HepG2 (cell line): ENCODE results near the gene RERE. TPM values are rescaled to one million over a fixed set of nuclear protein-coding genes. Genes with fewer than 3 reads are reported as not detected.

Source experiments
- ASH2L ChIP-seq: fragments of 300-600, 200-600 bp; sonication (generic); IDR thresholded peaks from 2 replicates; pipeline ENCODE4 v1.7.0; 2017; ENCODE audit warnings: low read depth, mild to moderate bottlenecking, moderate library complexity, mixed read lengths, low read length; ENCODE audit not compliant: insufficient read length
- BORCS8-MEF2B ChIP-seq: sonication (generic); formaldehyde crosslinking; IDR thresholded peaks from 2 replicates; pipeline ENCODE4 v1.8.0; 2022; ENCODE audit warnings: mild to moderate bottlenecking, missing genetic modification reagents
- CREB1 ChIP-seq, 2 experiments: fragments of 450-650 bp in 1 of 2; IDR thresholded peaks; 2 replicates each; pipeline ENCODE4 v1.6.1; 2016 to 2017; ENCODE audit warnings: control low read depth in 1 of 2, mild to moderate bottlenecking in 1 of 2, missing compliant biosample characterization in 1 of 2, missing genetic modification characterization in 1 of 2
- EEA1 ChIP-seq: sonication (generic); formaldehyde crosslinking; IDR thresholded peaks from 2 replicates; pipeline ENCODE4 v1.5.1; 2020; ENCODE audit warnings: mild to moderate bottlenecking, missing genetic modification reagents, borderline replicate concordance
- ELF3 ChIP-seq: IDR thresholded peaks from 2 replicates; pipeline ENCODE4 v1.6.1; 2016; ENCODE audit warnings: missing genetic modification reagents, missing compliant biosample characterization
- ERF ChIP-seq: IDR thresholded peaks from 2 replicates; pipeline ENCODE4 v1.6.1; 2018; ENCODE audit warnings: missing biosample characterization, missing genetic modification reagents
- ETV5 ChIP-seq: IDR thresholded peaks from 2 replicates; pipeline ENCODE4 v1.6.1; 2018; ENCODE audit warnings: missing biosample characterization, missing genetic modification reagents, inconsistent platforms, borderline replicate concordance
- FOXJ3 ChIP-seq: sonication (generic); formaldehyde crosslinking; IDR thresholded peaks from 2 replicates; pipeline ENCODE4 v1.4.0; 2020; ENCODE audit warnings: missing genetic modification reagents, mild to moderate bottlenecking, borderline replicate concordance
- HDAC2 ChIP-seq: sonication (generic); formaldehyde crosslinking; IDR thresholded peaks from 2 replicates; pipeline ENCODE4 v1.4.0; 2020; ENCODE audit warnings: missing genetic modification reagents
- JUND ChIP-seq: sonication (generic); formaldehyde crosslinking; IDR thresholded peaks from 2 replicates; pipeline ENCODE4 v1.8.0; 2022; ENCODE audit warnings: mild to moderate bottlenecking, missing genetic modification reagents
- KMT2B ChIP-seq: IDR thresholded peaks from 2 replicates; pipeline ENCODE4 v1.6.1; 2016; ENCODE audit warnings: missing genetic modification reagents, missing compliant biosample characterization
- NPAS2 ChIP-seq: sonication (generic); formaldehyde crosslinking; IDR thresholded peaks from 2 replicates; pipeline ENCODE4 v1.8.0; 2022; ENCODE audit warnings: mild to moderate bottlenecking, missing genetic modification reagents, borderline replicate concordance
- POLR2AphosphoS5 ChIP-seq: IDR thresholded peaks from 2 replicates; pipeline ENCODE4 v1.6.1; 2012; ENCODE audit warnings: low read depth, low read length
- SAFB2 ChIP-seq: sonication (generic); formaldehyde crosslinking; IDR thresholded peaks from 2 replicates; pipeline ENCODE4 v1.5.1; 2020; ENCODE audit warnings: missing genetic modification reagents, low read depth, mild to moderate bottlenecking, borderline replicate concordance
- SOX13 ChIP-seq, 3 experiments: fragments of 450-650 bp in 1 of 3; sonication (generic) in 1 of 3; formaldehyde crosslinking in 1 of 3; IDR thresholded peaks in 2 of 3; conservative IDR thresholded peaks in 1 of 3; 2 replicates each; pipeline versions ENCODE4 v1.5.0 to v1.6.1; 2016 to 2020; ENCODE audit warnings: antibody characterized with exemption in 1 of 3, mild to moderate bottlenecking in 1 of 3, missing compliant biosample characterization in 1 of 3, missing genetic modification reagents in 1 of 3, moderate library complexity in 1 of 3
- SRSF4 ChIP-seq: fragments of 200-400 bp; formaldehyde crosslinking; IDR thresholded peaks from one replicate; pipeline ENCODE4 v1.6.1; 2018; ENCODE audit warnings: mild to moderate bottlenecking, low read depth, low read length, moderate library complexity; ENCODE audit not compliant: poor library complexity, severe bottlenecking
- SYNCRIP ChIP-seq: fragments of 200-400 bp; formaldehyde crosslinking; IDR thresholded peaks from 2 replicates; pipeline ENCODE4 v1.6.1; 2018; ENCODE audit warnings: mild to moderate bottlenecking, low read depth, low read length; ENCODE audit not compliant: insufficient read depth
- TBX3 ChIP-seq: fragments of 450-650 bp; IDR thresholded peaks from 2 replicates; pipeline ENCODE4 v1.6.1; 2017; ENCODE audit warnings: antibody characterized with exemption, mild to moderate bottlenecking, inconsistent platforms, borderline replicate concordance
- TEAD3 ChIP-seq: optimal IDR thresholded peaks from 2 replicates; pipeline ENCODE3; 2016; ENCODE audit warnings: borderline replicate concordance
- ZNF143 ChIP-seq: sonication (generic); formaldehyde crosslinking; IDR thresholded peaks from 2 replicates; pipeline ENCODE4 v1.4.0; 2020; ENCODE audit warnings: missing genetic modification reagents
- ZNF350 ChIP-seq: sonication (generic); formaldehyde crosslinking; IDR thresholded peaks from 2 replicates; pipeline ENCODE4 v1.4.0; 2020; ENCODE audit warnings: mild to moderate bottlenecking, low read depth, missing genetic modification reagents, borderline replicate concordance
- ZNF543 ChIP-seq: sonication (generic); formaldehyde crosslinking; IDR thresholded peaks from 2 replicates; pipeline ENCODE4 v1.4.0; 2020; ENCODE audit warnings: mild to moderate bottlenecking, missing genetic modification reagents
- ZNF577 ChIP-seq: sonication (generic); formaldehyde crosslinking; IDR thresholded peaks from 2 replicates; pipeline ENCODE4 v1.4.0; 2020; ENCODE audit warnings: mild to moderate bottlenecking, low read depth, missing genetic modification reagents, borderline replicate concordance
- ZNF713 ChIP-seq: sonication (generic); formaldehyde crosslinking; IDR thresholded peaks from 2 replicates; pipeline ENCODE4 v1.4.0; 2020; ENCODE audit warnings: mild to moderate bottlenecking, missing genetic modification reagents
- ZNF777 ChIP-seq: sonication (generic); formaldehyde crosslinking; IDR thresholded peaks from 2 replicates; pipeline ENCODE4 v1.4.0; 2020; ENCODE audit warnings: missing genetic modification reagents
- ZZZ3 ChIP-seq: sonication (generic); formaldehyde crosslinking; IDR thresholded peaks from 2 replicates; pipeline ENCODE4 v1.4.0; 2020; ENCODE audit warnings: missing genetic modification reagents, mild to moderate bottlenecking, borderline replicate concordance
- polyA plus RNA-seq, 8 experiments: library from polyadenylated mRNA; depleted of rRNA in 3 of 8; stranded (reverse) in 7 of 8; unstranded in 1 of 8; fragments of >200 nt; fragmentation: Illumina TruSeq in 4 of 8; extraction: Trizol in 4 of 8; gene quantifications; 2 replicates each; pipeline versions ENCODE4 v1.2.1 to v1.2.3, GENCODE V29; 2011 to 2016; ENCODE audit warnings: low read depth in 4 of 8, missing spikeins in 1 of 8, mixed read lengths in 1 of 8; ENCODE audit not compliant: insufficient read depth in 1 of 8
- total RNA-seq, 5 experiments: library from RNA; depleted of rRNA; stranded (reverse); fragments of >200 nt; fragmentation: Illumina TruSeq; extraction: Trizol; gene quantifications; 2 replicates each; pipeline ENCODE4 v1.2.3, GENCODE V29; 2016; ENCODE audit warnings: low read depth in 1 of 5
- TF ChIP-seq, protein P1 (sequence below): sonication (generic); formaldehyde crosslinking; IDR thresholded peaks from 2 replicates; pipeline ENCODE4 v1.4.0; 2020; ENCODE audit warnings: mild to moderate bottlenecking, missing genetic modification reagents
- TF ChIP-seq, protein P2 (sequence below): IDR thresholded peaks from 2 replicates; pipeline ENCODE4 v1.6.1; 2016; ENCODE audit warnings: missing compliant biosample characterization, missing genetic modification reagents, borderline replicate concordance
- TF ChIP-seq, protein P3 (sequence below): IDR thresholded peaks from 2 replicates; pipeline ENCODE4 v1.6.1; 2018; ENCODE audit warnings: missing genetic modification reagents, mild to moderate bottlenecking, missing compliant biosample characterization

Gene RERE
- total and polyA plus RNA-seq, 2 of the 13 experiments (the other 11 are each of a cell fraction or from before 2014, with no cell fraction given), result 18.3 to 21.9 TPM

DNA sequence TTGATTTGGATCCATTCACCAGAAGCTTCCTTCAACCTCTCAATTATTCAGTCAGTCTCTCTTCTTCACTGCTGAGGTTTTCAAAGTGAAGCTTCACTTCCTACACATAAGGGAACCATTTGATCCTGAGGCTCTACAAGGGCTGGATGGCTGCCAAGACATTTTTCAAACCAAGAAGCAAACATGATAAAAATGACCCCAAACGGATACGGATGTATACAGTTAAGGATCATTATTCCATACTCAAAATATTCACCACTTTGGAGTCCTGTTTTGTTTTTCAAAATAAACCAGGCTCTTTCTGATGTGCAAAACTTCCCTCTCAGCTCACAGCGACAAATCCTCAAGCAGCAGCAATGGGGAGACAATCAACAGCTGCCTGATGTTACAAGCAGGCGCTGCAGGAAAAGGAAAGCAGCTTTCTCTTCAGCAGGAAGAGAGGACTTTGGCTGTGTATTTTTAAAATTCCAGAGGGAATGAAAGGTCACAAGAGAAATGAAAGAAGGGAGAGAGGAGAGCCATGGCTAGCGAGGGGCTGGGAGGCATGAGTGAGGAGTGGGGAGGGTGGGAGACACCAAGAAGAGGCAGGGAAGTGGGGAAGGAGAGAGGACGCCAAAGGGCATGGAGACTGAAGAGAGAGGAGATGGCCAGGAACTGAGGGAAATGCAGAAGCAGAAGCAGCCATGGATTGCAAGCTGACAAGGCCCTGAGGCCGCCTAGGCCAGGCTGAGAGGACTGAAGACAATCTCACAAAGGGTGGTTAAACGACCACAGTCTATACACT is 354.1 kb downstream of the RERE start (continued):
- peak; percentile 43 for TF ChIP-seq ASH2L
- no peak for TF ChIP-seq ZNF350 (CRISPR knock-in tag)
- TF ChIP-seq CREB1 (IDR thresholded peaks at IDR 0.05), result no peak
- peak; percentile 40; the same call in 1 of the 2 replicates for TF ChIP-seq CREB1 (CRISPR knock-in tag; IDR thresholded peaks at IDR 0.05)
- TF ChIP-seq SRSF4, result no peak
- no peak for TF ChIP-seq JUND
- peak; percentile 50 for TF ChIP-seq TEAD3
- TF ChIP-seq KMT2B (CRISPR knock-in tag), result no peak
- no peak for TF ChIP-seq NPAS2 (CRISPR knock-in tag)
- no peak for TF ChIP-seq ZNF143 (CRISPR knock-in tag)
- no peak for TF ChIP-seq SYNCRIP
- TF ChIP-seq BORCS8-MEF2B (CRISPR knock-in tag), result no peak
- no peak for TF ChIP-seq ZNF577 (CRISPR knock-in tag)
- TF ChIP-seq ZNF543 (CRISPR knock-in tag), result no peak
- TF ChIP-seq ZZZ3 (CRISPR knock-in tag), result no peak
- no peak for TF ChIP-seq ZNF713 (CRISPR knock-in tag)
- TF ChIP-seq ERF (CRISPR knock-in tag), result peak; percentile 52
- TF ChIP-seq ELF3 (CRISPR knock-in tag), result peak; percentile 58; the same call in 1 of the 2 replicates
- no peak for TF ChIP-seq TBX3
- TF ChIP-seq SAFB2 (CRISPR knock-in tag), result no peak
- TF ChIP-seq, protein P1, sequence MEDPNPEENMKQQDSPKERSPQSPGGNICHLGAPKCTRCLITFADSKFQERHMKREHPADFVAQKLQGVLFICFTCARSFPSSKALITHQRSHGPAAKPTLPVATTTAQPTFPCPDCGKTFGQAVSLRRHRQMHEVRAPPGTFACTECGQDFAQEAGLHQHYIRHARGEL (CRISPR knock-in tag), result no peak
- TF ChIP-seq HDAC2, result no peak
- no peak for TF ChIP-seq SOX13 (IDR thresholded peaks at IDR 0.05)
- TF ChIP-seq SOX13 (CRISPR knock-in tag; conservative IDR thresholded peaks at IDR 0.05 in 1 of 2, IDR thresholded peaks at IDR 0.05 in 1 of 2), result no peak
- TF ChIP-seq, protein P2, sequence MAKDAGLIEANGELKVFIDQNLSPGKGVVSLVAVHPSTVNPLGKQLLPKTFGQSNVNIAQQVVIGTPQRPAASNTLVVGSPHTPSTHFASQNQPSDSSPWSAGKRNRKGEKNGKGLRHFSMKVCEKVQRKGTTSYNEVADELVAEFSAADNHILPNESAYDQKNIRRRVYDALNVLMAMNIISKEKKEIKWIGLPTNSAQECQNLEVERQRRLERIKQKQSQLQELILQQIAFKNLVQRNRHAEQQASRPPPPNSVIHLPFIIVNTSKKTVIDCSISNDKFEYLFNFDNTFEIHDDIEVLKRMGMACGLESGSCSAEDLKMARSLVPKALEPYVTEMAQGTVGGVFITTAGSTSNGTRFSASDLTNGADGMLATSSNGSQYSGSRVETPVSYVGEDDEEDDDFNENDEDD (CRISPR knock-in tag), result no peak
- TF ChIP-seq POLR2AphosphoS5, result no peak
- no peak for TF ChIP-seq EEA1 (CRISPR knock-in tag)
- TF ChIP-seq ZNF777 (CRISPR knock-in tag), result no peak
- TF ChIP-seq FOXJ3, result no peak
- TF ChIP-seq, protein P3, sequence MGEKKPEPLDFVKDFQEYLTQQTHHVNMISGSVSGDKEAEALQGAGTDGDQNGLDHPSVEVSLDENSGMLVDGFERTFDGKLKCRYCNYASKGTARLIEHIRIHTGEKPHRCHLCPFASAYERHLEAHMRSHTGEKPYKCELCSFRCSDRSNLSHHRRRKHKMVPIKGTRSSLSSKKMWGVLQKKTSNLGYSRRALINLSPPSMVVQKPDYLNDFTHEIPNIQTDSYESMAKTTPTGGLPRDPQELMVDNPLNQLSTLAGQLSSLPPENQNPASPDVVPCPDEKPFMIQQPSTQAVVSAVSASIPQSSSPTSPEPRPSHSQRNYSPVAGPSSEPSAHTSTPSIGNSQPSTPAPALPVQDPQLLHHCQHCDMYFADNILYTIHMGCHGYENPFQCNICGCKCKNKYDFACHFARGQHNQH (CRISPR knock-in tag), result no peak
- 0 out of 2 replicates have a peak, but pooled peaks have one; percentile 14 for TF ChIP-seq ETV5
